ENCODE data around the gene LMBR1.

Gene LMBR1

DNA sequence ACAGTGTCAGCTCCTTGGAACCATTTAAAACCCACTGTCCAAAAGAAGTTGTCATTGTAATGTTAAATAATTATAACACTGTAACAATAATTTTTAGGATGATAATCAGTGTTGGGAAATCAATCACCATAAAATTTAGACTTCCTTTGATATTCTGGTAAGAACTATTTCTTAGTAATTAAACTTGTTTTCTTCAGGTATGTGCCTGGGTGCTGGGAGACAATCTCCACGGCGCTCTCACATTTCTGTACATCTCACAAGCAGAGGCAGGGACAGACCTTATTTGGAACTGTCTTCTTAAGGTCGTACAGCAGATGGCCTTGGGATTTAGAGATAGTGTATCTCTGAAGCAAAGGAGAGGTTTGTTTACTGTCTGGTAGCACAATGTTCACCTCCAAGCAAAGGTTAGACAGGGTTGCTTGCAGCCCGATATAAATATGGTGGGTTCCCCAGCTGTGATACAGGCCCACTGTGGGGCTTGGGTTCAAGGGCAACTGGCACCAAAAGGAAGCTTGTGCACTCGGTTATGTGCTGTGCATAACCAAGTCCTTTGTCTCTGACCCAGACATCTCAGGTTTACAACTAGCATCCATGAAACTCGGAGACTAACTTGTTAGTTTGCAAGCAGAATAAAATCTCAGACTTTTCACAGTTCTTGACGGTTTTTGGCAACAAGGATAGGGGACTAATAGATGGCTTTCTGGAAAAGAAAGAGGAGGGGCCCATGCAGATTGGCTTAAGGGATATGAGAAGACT lies 126.9 kb downstream of the LMBR1 start:
- ATAC-seq (ENCODE audit: insufficient read depth, low read depth) (no peak), DNase-seq (no peak)
- TF ChIP-seq, protein P1, sequence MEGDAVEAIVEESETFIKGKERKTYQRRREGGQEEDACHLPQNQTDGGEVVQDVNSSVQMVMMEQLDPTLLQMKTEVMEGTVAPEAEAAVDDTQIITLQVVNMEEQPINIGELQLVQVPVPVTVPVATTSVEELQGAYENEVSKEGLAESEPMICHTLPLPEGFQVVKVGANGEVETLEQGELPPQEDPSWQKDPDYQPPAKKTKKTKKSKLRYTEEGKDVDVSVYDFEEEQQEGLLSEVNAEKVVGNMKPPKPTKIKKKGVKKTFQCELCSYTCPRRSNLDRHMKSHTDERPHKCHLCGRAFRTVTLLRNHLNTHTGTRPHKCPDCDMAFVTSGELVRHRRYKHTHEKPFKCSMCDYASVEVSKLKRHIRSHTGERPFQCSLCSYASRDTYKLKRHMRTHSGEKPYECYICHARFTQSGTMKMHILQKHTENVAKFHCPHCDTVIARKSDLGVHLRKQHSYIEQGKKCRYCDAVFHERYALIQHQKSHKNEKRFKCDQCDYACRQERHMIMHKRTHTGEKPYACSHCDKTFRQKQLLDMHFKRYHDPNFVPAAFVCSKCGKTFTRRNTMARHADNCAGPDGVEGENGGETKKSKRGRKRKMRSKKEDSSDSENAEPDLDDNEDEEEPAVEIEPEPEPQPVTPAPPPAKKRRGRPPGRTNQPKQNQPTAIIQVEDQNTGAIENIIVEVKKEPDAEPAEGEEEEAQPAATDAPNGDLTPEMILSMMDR (IDR thresholded peaks at IDR 0.05; ENCODE audit: borderline replicate concordance, extremely low read depth, low read length, poor library complexity, severe bottlenecking): no peak
- no peak for TF ChIP-seq EZH2 (IDR thresholded peaks at IDR 0.05; ENCODE audit: borderline replicate concordance, low read depth, low read length, severe bottlenecking)
- H3K4me2 ChIP-seq (ENCODE audit: insufficient read depth, low read length): no peak overlapping the region
- H3K36me3 ChIP-seq (ENCODE audit: insufficient read depth, low read length): peaks cover 21% of the 10 kb centered on the region; the same call in 1 of the 2 replicates
- no peak overlapping the region for H3K9ac ChIP-seq (ENCODE audit: low read depth, low read length)
- H3K79me2 ChIP-seq (ENCODE audit: insufficient read depth, low read length): peaks cover 2% of the 10 kb centered on the region; the same call in 1 of the 2 replicates
- H3K4me1 ChIP-seq (ENCODE audit: insufficient read depth, low read length): no peaks in the 10 kb centered on the region
- H3K4me3 ChIP-seq (ENCODE audit: low read depth in 1 of 2, low read length in 2 of 2): no peak overlapping the region
- no peaks in the 10 kb centered on the region for H3K27me3 ChIP-seq (ENCODE audit: insufficient read depth, low read length, poor library complexity)
- H2AFZ ChIP-seq (ENCODE audit: low read depth, low read length): no peak overlapping the region
- no peak overlapping the region for H3K27ac ChIP-seq (ENCODE audit: low read length)
- H3K9me3 ChIP-seq (ENCODE audit: insufficient read depth, low read length, severe bottlenecking): no peaks in the 10 kb centered on the region
- peaks cover 9% of the 10 kb centered on the region; the same call in 1 of the 2 replicates for H4K20me1 ChIP-seq (ENCODE audit: insufficient read depth, low read length)

DNA sequence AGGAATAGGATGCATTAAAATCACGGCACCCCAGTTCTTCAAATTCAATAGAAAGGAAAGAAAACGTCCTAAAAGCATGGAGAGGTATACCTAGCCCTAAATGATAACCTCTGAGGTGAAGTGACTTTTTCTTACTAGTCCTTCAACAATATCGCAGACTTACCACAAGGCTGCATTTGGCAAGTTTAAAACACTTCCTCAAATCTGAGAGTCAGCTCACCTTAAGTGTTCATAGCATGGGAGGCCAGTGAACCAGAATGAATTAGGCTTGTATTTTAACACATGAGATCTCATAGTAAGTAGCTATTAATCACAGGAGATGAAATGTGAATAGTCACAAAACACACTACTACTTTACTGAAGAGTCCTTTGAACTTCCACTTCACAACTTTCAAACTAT lies 128.2 kb downstream of the LMBR1 start:
- DNase-seq (no peak), ATAC-seq (ENCODE audit: insufficient read depth, low read depth) (no peak)
- Histone ChIP-seq H3K4me1 (ENCODE audit: insufficient read depth, low read length) (no peaks in the 10 kb centered on the region), H3K27ac (ENCODE audit: low read length) (no peak overlapping the region), H3K4me3 (ENCODE audit: low read depth in 1 of 2, low read length in 2 of 2) (no peak overlapping the region), H3K4me2 (ENCODE audit: insufficient read depth, low read length) (no peak overlapping the region), H3K27me3 (ENCODE audit: insufficient read depth, low read length, poor library complexity) (no peaks in the 10 kb centered on the region), H3K9me3 (ENCODE audit: insufficient read depth, low read length, severe bottlenecking) (peaks cover 7% of the 10 kb centered on the region), H3K79me2 (ENCODE audit: insufficient read depth, low read length) (peaks cover 2% of the 10 kb centered on the region; the same call in 1 of the 2 replicates), H3K36me3 (ENCODE audit: insufficient read depth, low read length) (peaks cover 32% of the 10 kb centered on the region), H3K9ac (ENCODE audit: low read depth, low read length) (no peak overlapping the region), H4K20me1 (ENCODE audit: insufficient read depth, low read length) (peaks cover 9% of the 10 kb centered on the region; the same call in 1 of the 2 replicates), H2AFZ (ENCODE audit: low read depth, low read length) (no peak overlapping the region)
- no peak for TF ChIP-seq EZH2 (IDR thresholded peaks at IDR 0.05; ENCODE audit: borderline replicate concordance, low read depth, low read length, severe bottlenecking)
- TF ChIP-seq, protein P1 (IDR thresholded peaks at IDR 0.05; ENCODE audit: borderline replicate concordance, extremely low read depth, low read length, poor library complexity, severe bottlenecking): no peak

DNA sequence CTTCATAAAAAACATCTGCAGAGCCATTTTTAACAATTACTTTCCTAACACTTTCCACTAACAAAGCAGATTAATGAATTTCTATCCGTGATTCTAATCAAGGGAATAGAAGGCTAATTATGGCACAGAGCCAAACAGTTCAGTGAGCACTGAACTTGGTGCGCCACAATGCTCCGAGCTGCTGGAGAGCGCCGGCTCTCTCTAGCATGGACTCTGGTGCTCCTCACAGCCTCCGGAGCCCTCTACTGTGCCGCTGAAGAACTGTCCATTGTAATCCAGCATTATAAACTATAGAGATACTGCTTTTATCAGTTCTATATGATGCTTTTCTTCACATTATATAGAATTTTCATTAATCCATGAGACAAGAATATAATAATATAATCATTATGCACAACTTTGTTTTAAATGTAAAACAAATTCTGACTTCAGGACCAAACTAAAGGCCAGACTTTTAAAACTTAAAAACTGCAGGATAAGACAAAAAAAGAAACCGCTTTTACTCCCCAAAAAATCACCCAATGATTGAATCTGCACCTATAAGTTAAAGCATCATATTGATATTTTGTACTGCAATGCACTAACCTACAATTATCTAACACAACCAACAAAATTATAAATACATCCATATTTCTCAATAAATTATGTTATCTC lies 128.8 kb downstream of the LMBR1 start:
- Histone ChIP-seq H3K4me2 (ENCODE audit: insufficient read depth, low read length) (no peak overlapping the region), H3K4me3 (ENCODE audit: low read depth in 1 of 2, low read length in 2 of 2) (no peak overlapping the region), H3K4me1 (ENCODE audit: insufficient read depth, low read length) (no peaks in the 10 kb centered on the region), H4K20me1 (ENCODE audit: insufficient read depth, low read length) (peaks cover 6% of the 10 kb centered on the region; the same call in 1 of the 2 replicates), H3K36me3 (ENCODE audit: insufficient read depth, low read length) (peaks cover 38% of the 10 kb centered on the region), H3K9ac (ENCODE audit: low read depth, low read length) (no peak overlapping the region), H3K27ac (ENCODE audit: low read length) (no peak overlapping the region), H3K79me2 (ENCODE audit: insufficient read depth, low read length) (no peaks in the 10 kb centered on the region), H2AFZ (ENCODE audit: low read depth, low read length) (no peak overlapping the region), H3K9me3 (ENCODE audit: insufficient read depth, low read length, severe bottlenecking) (peaks cover 10% of the 10 kb centered on the region), H3K27me3 (ENCODE audit: insufficient read depth, low read length, poor library complexity) (no peaks in the 10 kb centered on the region)
- DNase-seq: peak; percentile 11
- TF ChIP-seq, protein P1 (IDR thresholded peaks at IDR 0.05; ENCODE audit: borderline replicate concordance, extremely low read depth, low read length, poor library complexity, severe bottlenecking): peak; percentile 44
- TF ChIP-seq EZH2 (IDR thresholded peaks at IDR 0.05; ENCODE audit: borderline replicate concordance, low read depth, low read length, severe bottlenecking): no peak
- peak; percentile 75 for ATAC-seq (ENCODE audit: insufficient read depth, low read depth)
